Panc1 (cell line): ENCODE results near the gene CCDC137. TPM values are rescaled to one million over a fixed set of nuclear protein-coding genes. Genes with fewer than 3 reads are reported as not detected.

Experiments
- ATAC-seq: fragments of 200-7000 bp; cut with Tn5 transposase; 2 replicates; pipeline ENCODE4 v1.9.1; 2020; ENCODE audit warnings: mild to moderate bottlenecking, moderate library complexity
- BruUV-seq: library from RNA; stranded (reverse); fragments of 400-500 nt; replicated peaks from 2 replicates; lab custom pipeline; 2021; lab: Mats Ljungman, UMichigan
- CTCF ChIA-PET: fragments of 300-600 bp; sonication (Branson Sonifier 250); formaldehyde crosslinking; loops from one replicate; lab custom pipeline; 2022; ENCODE audit warnings: antibody characterized with exemption; lab: Charles Lee
- POLR2A ChIA-PET: fragments of 300-600 bp; sonication (Branson Sonifier 250); formaldehyde crosslinking; loops from one replicate; lab custom pipeline; 2022; ENCODE audit warnings: antibody characterized with exemption; lab: Charles Lee
- DNase-seq: peaks from one replicate; pipeline ENCODE4 v3.0.0-alpha.2; 2010; ENCODE audit warnings: low read depth, low spot score
- H3K27ac ChIP-seq: 2 replicates; pipeline ENCODE4 v1.5.1; 2011; ENCODE audit warnings: mild to moderate bottlenecking, low read length, inconsistent platforms
- H3K27me3 ChIP-seq: fragments of 200-500 bp; sonication (Bioruptor generic); 2 replicates; pipeline ENCODE4 v1.6.0; 2014; ENCODE audit warnings: low read length, inconsistent platforms; ENCODE audit not compliant: control insufficient read depth, insufficient read depth
- H3K36me3 ChIP-seq: fragments of 200-500 bp; sonication (Bioruptor generic); 2 replicates; pipeline ENCODE4 v1.5.1; 2014; ENCODE audit warnings: inconsistent platforms, mild to moderate bottlenecking, low read length, moderate library complexity; ENCODE audit not compliant: control insufficient read depth, insufficient read depth
- H3K4me1 ChIP-seq: 2 replicates; pipeline ENCODE4 v1.5.1; 2011; ENCODE audit warnings: inconsistent platforms, mild to moderate bottlenecking, low read length, moderate library complexity; ENCODE audit not compliant: control insufficient read depth, insufficient read depth
- H3K4me3 ChIP-seq, 2 experiments: 2 replicates each; pipeline ENCODE4 v1.5.1; 2011 to 2012; ENCODE audit warnings: low read depth in 2 of 2, low read length in 2 of 2, mild to moderate bottlenecking in 2 of 2, inconsistent platforms in 1 of 2, moderate library complexity in 1 of 2
- H3K9me3 ChIP-seq: fragments of 200-500 bp; sonication (Bioruptor generic); 2 replicates; pipeline ENCODE4 v1.5.1; 2014; ENCODE audit warnings: low read depth, mild to moderate bottlenecking, inconsistent platforms, low read length, moderate library complexity; ENCODE audit not compliant: control insufficient read depth, insufficient read depth
- CTCF ChIP-seq: fragments of 450-650 bp; IDR thresholded peaks from 2 replicates; pipeline ENCODE4 v1.5.1; 2017; ENCODE audit warnings: mild to moderate bottlenecking
- POLR2AphosphoS5 ChIP-seq: IDR thresholded peaks from 2 replicates; pipeline ENCODE4 v1.6.1; 2012; ENCODE audit warnings: mild to moderate bottlenecking, low read depth, low read length, moderate library complexity
- SIN3A ChIP-seq: IDR thresholded peaks from 2 replicates; pipeline ENCODE4 v1.6.1; 2012; ENCODE audit warnings: low read depth, mild to moderate bottlenecking, low read length, moderate library complexity, borderline replicate concordance; ENCODE audit not compliant: insufficient read depth
- TCF7L2 ChIP-seq: IDR thresholded peaks from 2 replicates; pipeline ENCODE4 v1.6.1; 2011; ENCODE audit warnings: mild to moderate bottlenecking, low read depth, low read length, inconsistent platforms
- in situ Hi-C: cut with HindIII; loops from 2 replicates; pipeline ENCODE4 v1.10.0; 2016; ENCODE audit warnings: low sequenced_read_pairs, low pct_unique_long_range_greater_than_20kb
- intact Hi-C: fragments of 100-400 bp; cut with micrococcal nuclease; formaldehyde crosslinking; loops from one replicate; pipeline ENCODE4 v1.10.0; 2022; ENCODE audit not compliant: unreplicated experiment
- total RNA-seq: library from RNA; stranded (reverse); gene quantifications from one replicate; pipeline ENCODE4 v1.2.1, GENCODE V29; 2021; ENCODE audit not compliant: unreplicated experiment
- TF ChIP-seq, protein P1 (sequence below), 2 experiments: IDR thresholded peaks; 2 replicates each; pipeline ENCODE4 v1.6.1; 2011 to 2012; ENCODE audit warnings: low read depth in 2 of 2, control low read depth in 1 of 2, low read length in 1 of 2, mild to moderate bottlenecking in 1 of 2, moderate library complexity in 1 of 2; ENCODE audit not compliant: insufficient read depth in 1 of 2

The CCDC137 gene
- total RNA-seq, 1 experiment from 2014 or later: 74.6 TPM

- no peaks in the 10 kb centered on the region for H3K36me3 ChIP-seq
- in situ Hi-C loops (no loop called here), intact Hi-C loops (no loop called here)
- no peak overlapping the region for H3K4me3 ChIP-seq
- ATAC-seq (no peak), DNase-seq (no peak)
- H3K27ac ChIP-seq: no peak overlapping the region
- no TSS peak for BruUV-seq
- CTCF ChIA-PET: no interaction called here
- H3K9me3 ChIP-seq: no peaks in the 10 kb centered on the region
- H3K4me1 ChIP-seq: peaks cover 7% of the 10 kb centered on the region
- TF ChIP-seq SIN3A (no peak), TCF7L2 (no peak), POLR2AphosphoS5 (no peak), CTCF (no peak)
- TF ChIP-seq, protein P1, sequence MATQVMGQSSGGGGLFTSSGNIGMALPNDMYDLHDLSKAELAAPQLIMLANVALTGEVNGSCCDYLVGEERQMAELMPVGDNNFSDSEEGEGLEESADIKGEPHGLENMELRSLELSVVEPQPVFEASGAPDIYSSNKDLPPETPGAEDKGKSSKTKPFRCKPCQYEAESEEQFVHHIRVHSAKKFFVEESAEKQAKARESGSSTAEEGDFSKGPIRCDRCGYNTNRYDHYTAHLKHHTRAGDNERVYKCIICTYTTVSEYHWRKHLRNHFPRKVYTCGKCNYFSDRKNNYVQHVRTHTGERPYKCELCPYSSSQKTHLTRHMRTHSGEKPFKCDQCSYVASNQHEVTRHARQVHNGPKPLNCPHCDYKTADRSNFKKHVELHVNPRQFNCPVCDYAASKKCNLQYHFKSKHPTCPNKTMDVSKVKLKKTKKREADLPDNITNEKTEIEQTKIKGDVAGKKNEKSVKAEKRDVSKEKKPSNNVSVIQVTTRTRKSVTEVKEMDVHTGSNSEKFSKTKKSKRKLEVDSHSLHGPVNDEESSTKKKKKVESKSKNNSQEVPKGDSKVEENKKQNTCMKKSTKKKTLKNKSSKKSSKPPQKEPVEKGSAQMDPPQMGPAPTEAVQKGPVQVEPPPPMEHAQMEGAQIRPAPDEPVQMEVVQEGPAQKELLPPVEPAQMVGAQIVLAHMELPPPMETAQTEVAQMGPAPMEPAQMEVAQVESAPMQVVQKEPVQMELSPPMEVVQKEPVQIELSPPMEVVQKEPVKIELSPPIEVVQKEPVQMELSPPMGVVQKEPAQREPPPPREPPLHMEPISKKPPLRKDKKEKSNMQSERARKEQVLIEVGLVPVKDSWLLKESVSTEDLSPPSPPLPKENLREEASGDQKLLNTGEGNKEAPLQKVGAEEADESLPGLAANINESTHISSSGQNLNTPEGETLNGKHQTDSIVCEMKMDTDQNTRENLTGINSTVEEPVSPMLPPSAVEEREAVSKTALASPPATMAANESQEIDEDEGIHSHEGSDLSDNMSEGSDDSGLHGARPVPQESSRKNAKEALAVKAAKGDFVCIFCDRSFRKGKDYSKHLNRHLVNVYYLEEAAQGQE (IDR thresholded peaks at IDR 0.05; ENCODE audit: insufficient read depth in 1 of 2, low read depth in 2 of 2, low read length in 1 of 2): no peak
- POLR2A ChIA-PET: interaction anchor here (0.5 kb wide), 1 partner anchor 14 kb away, joined by 3 read pairs; no protein-coding TSS in a partner anchor
- H3K27me3 ChIP-seq: no peaks in the 10 kb centered on the region
Measured at GRCh38 chr17:81660441-81660840, 6.1 kb upstream of the CCDC137 start.

- Histone ChIP-seq H3K27ac (no peak overlapping the region), H3K4me3 (no peak overlapping the region), H3K4me1 (peaks cover 8% of the 10 kb centered on the region), H3K9me3 (no peaks in the 10 kb centered on the region), H3K27me3 (no peaks in the 10 kb centered on the region), H3K36me3 (no peaks in the 10 kb centered on the region; the same call in 1 of the 2 replicates)
- no TSS peak for BruUV-seq
- no peak for DNase-seq
- CTCF ChIA-PET: no interaction called here
- POLR2A ChIA-PET: no interaction called here
- in situ Hi-C loops: no loop called here
- ATAC-seq: no peak
- TF ChIP-seq TCF7L2: no peak
- no peak for TF ChIP-seq CTCF
- no peak for TF ChIP-seq SIN3A
- TF ChIP-seq POLR2AphosphoS5: no peak
- TF ChIP-seq, protein P1 (IDR thresholded peaks at IDR 0.05; ENCODE audit: insufficient read depth in 1 of 2, low read depth in 2 of 2, low read length in 1 of 2): no peak
- intact Hi-C loops: no loop called here
Measured at GRCh38 chr17:81662002-81662401, 4.5 kb upstream of the CCDC137 start.
